Tibial nerve (tissue), 4 donors: ENCODE measurements around the gene MAPT. TPM values are rescaled to one million over a fixed set of nuclear protein-coding genes. Genes with fewer than 3 reads are reported as not detected.

ENCODE experiments used
- DNase-seq, 2 donors: peaks; one replicate each; pipeline ENCODE4 v3.0.0-alpha.2; 2019; ENCODE audit warnings: low spot score in 2 of 2
- H3K27ac ChIP-seq, 4 donors: fragments of 200-600 bp; sonication (generic) in 3 of 4; one replicate each; pipeline ENCODE4 v1.5.1; 2017 to 2019; ENCODE audit warnings: mild to moderate bottlenecking in 1 of 4
- H3K27me3 ChIP-seq, 2 donors: fragments of 200-600 bp; sonication (generic) in 1 of 2; one replicate each; pipeline versions ENCODE4 v1.5.1 to v1.6.0; 2017 to 2019
- H3K36me3 ChIP-seq, 3 donors: fragments of 200-600 bp; sonication (generic); one replicate each; pipeline ENCODE4 v1.5.1; 2018 to 2019
- H3K4me1 ChIP-seq, 4 donors: fragments of 200-600 bp; sonication (generic) in 3 of 4; one replicate each; pipeline ENCODE4 v1.5.1; 2017 to 2019
- H3K4me3 ChIP-seq, 4 donors: fragments of 200-600 bp; sonication (generic) in 3 of 4; one replicate each; pipeline ENCODE4 v1.5.1; 2017 to 2019; ENCODE audit warnings: mild to moderate bottlenecking in 1 of 4, moderate library complexity in 1 of 4
- H3K9me3 ChIP-seq, 4 donors: fragments of 200-600 bp; sonication (generic) in 3 of 4; one replicate each; pipeline ENCODE4 v1.5.1; 2017 to 2019
- EP300 ChIP-seq, 2 donors: sonication (generic); formaldehyde crosslinking; IDR thresholded peaks; one replicate each; pipeline ENCODE4 v1.6.1; 2017; ENCODE audit warnings: antibody characterized with exemption in 2 of 2, mild to moderate bottlenecking in 1 of 2
- POLR2A ChIP-seq, 2 donors: fragments of 450-650 bp; IDR thresholded peaks; one replicate each; pipeline ENCODE4 v1.6.1; 2017; ENCODE audit warnings: antibody characterized with exemption in 2 of 2, mild to moderate bottlenecking in 2 of 2, moderate library complexity in 2 of 2
- WGBS, 2 donors: methylation state at CpG; one replicate each; pipeline ENCODE4 v1.1.5; 2018; 5-methylcytosine and 5-hydroxymethylcytosine counted together
- total RNA-seq, 4 donors: library from RNA; depleted of rRNA; stranded (reverse); fragments of >200 nt; gene quantifications; one replicate each; pipeline ENCODE4 v1.1.0, GENCODE V29; 2016
- TF ChIP-seq, protein P1 (sequence below), 5 experiments: fragments of 200-600 bp in 3 of 5; fragments of 450-650 bp in 2 of 5; sonication (generic) in 3 of 5; IDR thresholded peaks; one replicate each; pipeline ENCODE4 v1.5.1; 2016 to 2019; ENCODE audit warnings: antibody characterized with exemption in 5 of 5, mild to moderate bottlenecking in 3 of 5, moderate library complexity in 2 of 5

The MAPT gene
- total RNA-seq, 4 donors from 2014 or later, result 2.5 to 3.1 (median 2.8) TPM

DNA sequence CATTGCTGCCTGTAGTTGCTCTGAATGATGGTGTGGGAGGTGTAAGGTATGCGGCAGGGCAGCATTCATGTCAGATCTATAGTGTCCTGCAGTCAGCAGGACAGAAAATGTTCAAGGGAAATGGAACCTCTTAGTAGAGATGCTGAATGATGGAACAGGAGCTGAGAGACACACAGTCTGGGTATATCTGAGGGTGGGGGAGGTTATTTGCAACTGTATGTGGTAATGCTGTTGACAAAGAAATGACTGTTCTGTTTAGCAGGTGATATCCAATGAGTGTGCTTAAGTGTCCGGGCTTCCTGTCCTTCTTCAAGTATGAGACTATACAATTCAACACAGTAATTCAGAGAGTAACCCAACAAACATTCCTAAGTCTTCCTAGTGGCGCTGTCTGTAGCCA, 151.3 kb downstream of the MAPT start:
- no peaks in the 10 kb centered on the region for H3K27me3 ChIP-seq
- H3K4me1 ChIP-seq, result peaks cover 0 to 38% (median 11%) of the 10 kb centered on the region in 4 donors
- no peaks in the 10 kb centered on the region for H3K9me3 ChIP-seq
- H3K36me3 ChIP-seq, result peaks cover 3 to 54% (median 7%) of the 10 kb centered on the region in 3 donors
- TF ChIP-seq EP300 (IDR thresholded peaks at IDR 0.05), result no peak
- H3K27ac ChIP-seq, result peak overlapping the region in 2 of 4 donors; percentile 7 to 48
- 67 to 80% methylated on average over 3 of the region's 3 CpGs for WGBS, 2 donors
- DNase-seq, result no peak
- H3K4me3 ChIP-seq, result no peak overlapping the region

DNA sequence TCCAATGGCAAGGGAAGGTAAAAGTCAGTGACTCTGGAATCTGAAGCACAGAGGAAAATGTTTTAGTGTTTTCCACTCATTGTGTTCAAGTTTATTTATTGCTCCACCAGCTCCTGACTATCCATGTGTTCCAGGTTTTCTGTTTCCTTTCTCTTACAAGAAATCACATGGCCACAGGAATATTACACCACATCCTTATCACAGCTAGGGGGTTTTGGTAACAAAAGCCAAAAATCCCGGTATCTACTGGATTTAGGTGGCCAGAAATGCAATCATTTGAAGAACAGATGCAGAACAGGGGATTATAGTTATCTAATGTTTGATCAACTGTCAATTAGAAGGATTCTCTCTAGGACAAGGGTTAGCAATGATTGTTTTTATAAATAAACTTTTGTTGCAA, 152.6 kb downstream of the MAPT start:
- 67 to 71% methylated on average over 1 of the region's 1 CpG for WGBS, 2 donors
- Histone ChIP-seq H3K4me3 (no peak overlapping the region), H3K27ac (peak overlapping the region in 1 of 4 donors; percentile 53), H3K27me3 (no peaks in the 10 kb centered on the region), H3K9me3 (no peaks in the 10 kb centered on the region), H3K4me1 (peaks cover 0 to 41% (median 11%) of the 10 kb centered on the region in 4 donors), H3K36me3 (peaks cover 3 to 59% (median 7%) of the 10 kb centered on the region in 3 donors)
- TF ChIP-seq EP300 (IDR thresholded peaks at IDR 0.05), result peak in 1 of 2 donors; percentile 54
- TF ChIP-seq POLR2A (IDR thresholded peaks at IDR 0.05), result no peak
- TF ChIP-seq, protein P1, sequence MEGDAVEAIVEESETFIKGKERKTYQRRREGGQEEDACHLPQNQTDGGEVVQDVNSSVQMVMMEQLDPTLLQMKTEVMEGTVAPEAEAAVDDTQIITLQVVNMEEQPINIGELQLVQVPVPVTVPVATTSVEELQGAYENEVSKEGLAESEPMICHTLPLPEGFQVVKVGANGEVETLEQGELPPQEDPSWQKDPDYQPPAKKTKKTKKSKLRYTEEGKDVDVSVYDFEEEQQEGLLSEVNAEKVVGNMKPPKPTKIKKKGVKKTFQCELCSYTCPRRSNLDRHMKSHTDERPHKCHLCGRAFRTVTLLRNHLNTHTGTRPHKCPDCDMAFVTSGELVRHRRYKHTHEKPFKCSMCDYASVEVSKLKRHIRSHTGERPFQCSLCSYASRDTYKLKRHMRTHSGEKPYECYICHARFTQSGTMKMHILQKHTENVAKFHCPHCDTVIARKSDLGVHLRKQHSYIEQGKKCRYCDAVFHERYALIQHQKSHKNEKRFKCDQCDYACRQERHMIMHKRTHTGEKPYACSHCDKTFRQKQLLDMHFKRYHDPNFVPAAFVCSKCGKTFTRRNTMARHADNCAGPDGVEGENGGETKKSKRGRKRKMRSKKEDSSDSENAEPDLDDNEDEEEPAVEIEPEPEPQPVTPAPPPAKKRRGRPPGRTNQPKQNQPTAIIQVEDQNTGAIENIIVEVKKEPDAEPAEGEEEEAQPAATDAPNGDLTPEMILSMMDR (IDR thresholded peaks at IDR 0.05), result no peak
- no peak for DNase-seq

DNA sequence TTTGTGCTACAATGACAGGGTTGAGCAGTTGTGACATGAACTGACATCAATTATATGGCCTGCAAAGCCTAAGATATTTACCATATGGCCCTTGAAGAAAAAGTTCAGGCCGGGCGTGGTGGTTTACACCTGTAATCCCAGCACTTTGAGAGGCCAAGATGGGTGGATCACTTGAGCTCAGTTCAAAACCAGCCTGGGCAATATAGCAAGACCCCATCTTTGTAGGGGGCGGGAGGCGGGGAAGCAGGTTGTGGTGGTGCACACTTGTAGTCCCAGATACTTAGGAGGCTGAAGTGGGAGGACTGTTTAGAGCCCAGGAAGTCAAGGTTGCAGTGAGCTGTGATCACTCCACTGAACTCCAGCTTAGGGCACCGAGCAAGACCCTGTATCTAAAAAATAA, 153.0 kb downstream of the MAPT start:
- 94 to 97% methylated on average over 5 of the region's 5 CpGs for WGBS, 2 donors
- Histone ChIP-seq H3K4me1 (peaks cover 0 to 45% (median 9%) of the 10 kb centered on the region in 4 donors), H3K9me3 (no peaks in the 10 kb centered on the region), H3K4me3 (no peak overlapping the region), H3K27me3 (no peaks in the 10 kb centered on the region), H3K36me3 (peaks cover 3 to 59% (median 7%) of the 10 kb centered on the region in 3 donors), H3K27ac (peak overlapping the region in 1 of 4 donors; percentile 53)
- TF ChIP-seq, protein P1 (IDR thresholded peaks at IDR 0.05), result no peak
- no peak for TF ChIP-seq EP300 (IDR thresholded peaks at IDR 0.05)
- TF ChIP-seq POLR2A (IDR thresholded peaks at IDR 0.05), result no peak
- DNase-seq, result no peak

DNA sequence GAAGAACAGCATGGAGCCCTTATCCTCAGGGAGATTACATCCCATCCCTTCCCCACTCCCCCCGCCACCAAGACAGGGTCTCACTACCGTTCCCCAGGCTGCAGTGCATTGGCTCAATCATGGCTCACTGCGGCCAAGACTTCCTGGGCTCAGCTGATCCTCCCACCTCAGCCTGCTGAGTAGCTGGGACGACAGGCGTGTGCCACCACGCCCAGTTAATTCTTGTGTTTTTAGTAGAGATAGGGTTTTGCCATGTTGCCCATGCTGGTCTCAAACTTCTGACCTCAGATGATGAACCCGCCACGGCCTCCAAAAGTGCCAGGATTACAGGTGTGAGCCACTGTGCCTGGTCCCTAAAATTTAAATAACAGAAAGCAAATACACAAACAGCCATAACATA, 153.5 kb downstream of the MAPT start:
- H3K36me3 ChIP-seq, result peaks cover 3 to 59% (median 7%) of the 10 kb centered on the region in 3 donors
- no peak overlapping the region for H3K4me3 ChIP-seq
- WGBS, 2 donors, result 87 to 90% methylated on average over 8 of the region's 8 CpGs
- no peaks in the 10 kb centered on the region for H3K9me3 ChIP-seq
- H3K4me1 ChIP-seq, result peaks cover 0 to 44% (median 7%) of the 10 kb centered on the region in 4 donors
- H3K27me3 ChIP-seq, result no peaks in the 10 kb centered on the region
- TF ChIP-seq, protein P1 (IDR thresholded peaks at IDR 0.05), result no peak
- TF ChIP-seq EP300 (IDR thresholded peaks at IDR 0.05) (no peak), POLR2A (IDR thresholded peaks at IDR 0.05) (no peak)
- no peak for DNase-seq
- H3K27ac ChIP-seq, result no peak overlapping the region

DNA sequence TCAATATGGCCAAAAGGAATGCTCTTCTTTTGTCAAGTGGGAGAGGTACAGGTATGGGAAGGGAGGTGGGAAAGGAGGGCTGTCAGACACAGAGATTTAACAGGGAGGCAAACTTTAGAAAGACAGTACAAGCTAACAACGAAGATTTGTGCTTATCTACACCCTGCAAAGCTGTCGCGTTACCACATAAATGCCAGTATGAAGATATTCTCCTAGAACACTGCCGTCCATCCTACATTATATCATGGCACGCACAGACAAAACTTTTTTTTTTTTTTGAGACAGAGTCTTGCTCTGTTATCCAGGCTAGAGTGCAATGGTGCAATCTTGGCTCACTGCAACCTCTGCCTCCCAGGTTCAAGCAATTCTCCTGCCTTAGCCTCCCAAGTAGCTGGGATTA, 155.3 kb downstream of the MAPT start:
- no peaks in the 10 kb centered on the region for H3K27me3 ChIP-seq
- H3K4me1 ChIP-seq, result peaks cover 0 to 26% (median 0%) of the 10 kb centered on the region in 4 donors
- H3K4me3 ChIP-seq, result no peak overlapping the region
- TF ChIP-seq, protein P1 (IDR thresholded peaks at IDR 0.05), result no peak
- no peak for TF ChIP-seq POLR2A (IDR thresholded peaks at IDR 0.05)
- no peak for TF ChIP-seq EP300 (IDR thresholded peaks at IDR 0.05)
- peaks cover 3 to 74% (median 7%) of the 10 kb centered on the region in 3 donors for H3K36me3 ChIP-seq
- H3K9me3 ChIP-seq, result no peaks in the 10 kb centered on the region
- WGBS, 2 donors, result 90 to 94% methylated on average over 5 of the region's 5 CpGs
- no peak overlapping the region for H3K27ac ChIP-seq
- no peak for DNase-seq
